SK-N-SH treated with all-trans-retinoic acid at 6 μM for 48 hours (cell line): ENCODE data around the gene TRIM46.
"Not testable (repeated sequence)": the region's sequence is repeated elsewhere in the genome, so short reads cannot be mapped to it uniquely, and the experiment has no call there.

Experiments used
- BACH2 ChIP-seq: fragments of 250-450 bp; sonication (Bioruptor Pico); IDR thresholded peaks from 2 replicates; pipeline ENCODE4 v1.9.0; 2021; ENCODE audit warnings: mild to moderate bottlenecking, borderline replicate concordance
- CSDC2 ChIP-seq: fragments of 250-450 bp; sonication (Bioruptor Pico); IDR thresholded peaks from 2 replicates; pipeline ENCODE4 v1.5.0; 2020; ENCODE audit warnings: mild to moderate bottlenecking, moderate library complexity
- ESRRG ChIP-seq: fragments of 250-450 bp; sonication (Bioruptor Pico); IDR thresholded peaks from 2 replicates; pipeline ENCODE4 v1.6.1; 2021; ENCODE audit warnings: mild to moderate bottlenecking
- ISL1 ChIP-seq: fragments of 250-450 bp; sonication (Bioruptor Pico); IDR thresholded peaks from 2 replicates; pipeline ENCODE4 v2.1.2; 2022; ENCODE audit warnings: mild to moderate bottlenecking, moderate library complexity
- POU6F1 ChIP-seq: fragments of 250-450 bp; sonication (Bioruptor Pico); IDR thresholded peaks from 2 replicates; pipeline ENCODE4 v1.8.0; 2021; ENCODE audit warnings: low read depth, mild to moderate bottlenecking, moderate library complexity, borderline replicate concordance
- TCF4 ChIP-seq: fragments of 250-450 bp; sonication (Bioruptor Pico); IDR thresholded peaks from 2 replicates; pipeline ENCODE4 v1.8.0; 2021; ENCODE audit warnings: mild to moderate bottlenecking, moderate library complexity, borderline replicate concordance
- ZNF565 ChIP-seq: fragments of 450-650 bp; formaldehyde crosslinking; conservative IDR thresholded peaks from 2 replicates; pipeline ENCODE4 v1.5.0; 2020; ENCODE audit warnings: low read depth, mild to moderate bottlenecking, moderate library complexity

- not testable (repeated sequence) for TF ChIP-seq ZNF565 (CRISPR knock-in tag); BACH2; ISL1 (CRISPR knock-in tag); CSDC2 (CRISPR knock-in tag); ESRRG (CRISPR knock-in tag); TCF4 (CRISPR knock-in tag); POU6F1 (CRISPR knock-in tag)
Measured at GRCh38 chr1:155231302-155231701, 57.7 kb downstream of the TRIM46 start.
